GM21717 (cell line): Measurements from ENCODE around the gene HSD17B13.
"Not testable (repeated sequence)": the region's sequence is repeated elsewhere in the genome, so short reads cannot be mapped to it uniquely, and the experiment has no call there.

ENCODE experiments used
- ATAC-seq: cut with Tn5 transposase; IDR thresholded peaks from one replicate; pipeline ENCODE4 v1.9.1; 2021; ENCODE audit warnings: mild to moderate bottlenecking, moderate library complexity; ENCODE audit not compliant: unreplicated experiment

Gene HSD17B13, protein sequence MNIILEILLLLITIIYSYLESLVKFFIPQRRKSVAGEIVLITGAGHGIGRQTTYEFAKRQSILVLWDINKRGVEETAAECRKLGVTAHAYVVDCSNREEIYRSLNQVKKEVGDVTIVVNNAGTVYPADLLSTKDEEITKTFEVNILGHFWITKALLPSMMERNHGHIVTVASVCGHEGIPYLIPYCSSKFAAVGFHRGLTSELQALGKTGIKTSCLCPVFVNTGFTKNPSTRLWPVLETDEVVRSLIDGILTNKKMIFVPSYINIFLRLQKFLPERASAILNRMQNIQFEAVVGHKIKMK

DNA sequence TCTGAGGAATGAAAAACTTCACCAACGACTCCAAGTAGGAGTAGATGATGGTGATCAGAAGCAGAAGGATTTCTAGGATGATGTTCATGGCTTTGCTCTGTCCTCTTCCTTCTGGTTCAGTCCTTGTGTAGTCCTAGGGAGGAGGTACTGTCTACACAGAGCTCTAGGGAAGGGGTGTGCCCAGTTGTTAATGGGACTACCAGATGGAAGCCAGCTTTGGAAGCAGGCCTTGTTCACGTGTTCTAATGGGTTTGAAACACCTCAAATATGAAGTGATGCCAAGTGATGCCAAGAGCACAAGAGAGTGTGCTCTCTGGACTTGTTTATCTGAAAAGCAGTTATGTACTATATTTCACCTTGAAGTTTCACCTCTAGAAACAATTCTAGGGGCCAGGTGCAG, at the start of gene HSD17B13:
Gene HSD17B13 (minus strand): TSS at position 129 of the 400 bp plus-strand sequence. CDS start 41 bp downstream, at position 88.
- no peak for ATAC-seq

DNA sequence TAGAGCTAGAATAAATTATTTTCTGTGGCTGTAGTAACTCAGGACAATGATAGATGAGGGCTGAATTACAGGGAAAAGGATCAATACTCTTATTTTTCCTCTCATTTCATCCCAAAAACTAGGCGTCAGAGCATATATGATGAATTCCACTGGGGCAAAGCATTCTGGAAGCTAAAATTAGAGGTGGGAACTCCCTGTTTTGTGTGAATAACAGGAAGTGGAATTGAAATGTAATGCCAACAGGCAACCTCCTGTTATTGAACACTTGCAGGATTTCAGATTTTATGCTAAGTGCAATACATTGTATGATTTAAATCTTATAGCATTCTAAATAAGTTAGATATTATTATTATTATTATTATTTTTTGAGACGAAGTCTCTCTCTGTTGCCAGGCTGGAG, 47.4 kb upstream of the HSD17B13 start:
- ATAC-seq = no peak

DNA sequence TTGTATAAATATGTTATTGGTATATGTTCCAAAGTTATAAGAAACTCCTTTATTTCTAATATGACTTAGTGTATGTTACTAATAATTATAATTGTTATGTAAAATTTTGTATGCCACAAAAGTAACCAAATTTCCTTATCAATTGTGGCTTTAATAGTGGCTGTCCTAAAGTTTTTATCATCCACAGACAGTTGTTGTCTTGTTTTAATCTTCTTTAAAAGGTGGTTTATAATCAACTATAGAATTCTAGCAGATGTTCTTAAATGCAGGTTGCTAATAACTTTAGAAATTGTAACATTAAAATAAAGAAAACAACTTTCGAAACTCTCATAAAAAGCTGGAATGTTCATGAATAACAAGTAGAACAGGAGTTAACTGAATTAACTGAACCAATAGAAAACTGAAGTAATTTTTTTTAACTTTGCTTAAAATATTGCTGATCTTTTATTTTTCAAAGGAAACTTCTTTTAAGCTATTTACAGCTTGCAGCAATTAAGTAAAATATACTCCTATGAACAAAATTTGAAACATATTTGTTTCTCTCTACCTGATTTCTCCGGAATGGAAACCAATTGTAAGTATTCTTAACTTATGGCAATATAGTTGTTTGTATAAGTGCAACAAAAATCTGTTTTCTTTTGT, 44.0 kb upstream of the HSD17B13 start:
- no peak for ATAC-seq

DNA sequence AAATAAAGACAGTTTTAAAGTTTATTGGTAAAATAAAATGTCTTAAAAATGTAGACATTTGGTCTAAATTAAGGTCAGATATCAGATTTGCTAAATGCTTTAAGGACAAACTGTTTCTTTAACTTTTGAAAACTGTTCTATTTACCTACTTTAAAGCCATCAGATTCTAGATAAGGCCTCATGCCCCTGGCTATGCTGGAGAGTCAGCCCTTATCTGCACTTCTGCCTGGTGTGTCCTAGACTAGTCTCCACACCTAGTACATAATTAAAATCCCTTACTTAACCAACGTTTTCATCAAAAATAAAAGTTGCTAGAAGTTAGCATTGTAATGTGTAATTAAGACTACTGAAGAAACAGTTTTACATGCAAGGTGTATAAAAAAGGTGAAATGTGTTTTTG, 42.7 kb upstream of the HSD17B13 start:
- no peak for ATAC-seq

DNA sequence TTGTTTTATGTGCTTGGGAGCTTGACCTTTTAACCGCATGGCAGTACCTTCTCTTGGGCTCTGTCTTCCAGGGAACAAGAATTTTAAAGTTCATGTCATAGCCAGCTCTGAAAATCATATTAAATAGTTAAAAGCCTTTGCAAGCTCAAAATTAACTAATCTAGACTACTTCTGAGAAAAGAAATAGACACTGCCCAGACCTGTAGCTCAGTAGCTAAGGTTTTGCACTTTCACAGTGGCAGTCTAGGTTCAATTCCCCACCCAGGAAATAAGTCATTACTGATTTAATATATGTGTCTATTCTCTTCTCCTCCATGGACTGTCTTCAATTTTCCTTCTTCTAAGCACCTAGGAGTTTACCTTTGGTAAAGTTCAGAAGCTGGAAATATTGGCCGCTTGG, 40.9 kb upstream of the HSD17B13 start:
- ATAC-seq = no peak

DNA sequence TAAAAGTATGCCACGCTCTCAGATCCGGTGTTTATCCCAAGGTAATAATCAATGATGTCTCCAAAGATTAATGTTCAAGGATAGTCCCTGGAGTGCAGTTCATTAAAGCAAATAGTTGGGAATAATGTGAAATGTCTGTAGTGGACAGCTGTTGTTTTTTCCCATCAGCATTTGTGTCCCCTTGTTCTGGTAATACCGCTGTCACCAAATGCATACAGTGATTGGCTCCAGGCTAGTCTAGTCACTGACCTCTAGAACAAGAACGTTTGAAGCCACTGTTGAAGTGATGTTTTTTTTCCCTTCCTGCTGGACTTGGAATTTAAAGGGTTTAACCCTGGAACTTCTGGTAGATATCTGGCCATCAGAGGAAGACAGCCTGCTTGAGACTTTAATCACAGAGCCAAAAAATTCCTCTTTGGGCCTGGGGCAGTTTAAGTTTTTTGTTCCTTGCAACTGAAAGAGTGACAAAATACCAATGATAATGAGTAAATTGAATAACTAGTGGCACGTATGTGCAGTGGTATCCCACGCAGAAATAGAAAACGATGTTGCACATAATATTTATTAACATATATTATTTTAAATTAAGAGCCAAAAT, 37.8 kb upstream of the HSD17B13 start:
- no peak for ATAC-seq

DNA sequence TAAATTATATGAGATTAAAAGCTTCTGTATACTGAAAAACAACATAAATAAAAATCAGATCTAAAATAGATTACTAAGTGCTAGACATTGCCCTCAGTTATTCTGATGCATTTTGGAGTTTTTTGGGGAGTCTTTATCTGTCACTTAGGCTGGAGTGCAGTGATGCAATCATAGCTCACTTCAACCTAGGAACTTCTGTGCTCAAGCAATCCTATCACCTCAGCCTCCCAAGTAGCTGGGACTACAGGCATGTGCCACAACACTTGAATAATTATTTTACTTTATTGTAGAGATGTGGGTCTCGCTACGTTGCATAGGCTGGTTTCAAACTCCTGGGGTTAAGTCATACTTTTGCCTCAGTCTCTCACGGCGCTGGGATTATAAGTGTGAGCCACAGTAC, 36.6 kb upstream of the HSD17B13 start:
- no peak for ATAC-seq

DNA sequence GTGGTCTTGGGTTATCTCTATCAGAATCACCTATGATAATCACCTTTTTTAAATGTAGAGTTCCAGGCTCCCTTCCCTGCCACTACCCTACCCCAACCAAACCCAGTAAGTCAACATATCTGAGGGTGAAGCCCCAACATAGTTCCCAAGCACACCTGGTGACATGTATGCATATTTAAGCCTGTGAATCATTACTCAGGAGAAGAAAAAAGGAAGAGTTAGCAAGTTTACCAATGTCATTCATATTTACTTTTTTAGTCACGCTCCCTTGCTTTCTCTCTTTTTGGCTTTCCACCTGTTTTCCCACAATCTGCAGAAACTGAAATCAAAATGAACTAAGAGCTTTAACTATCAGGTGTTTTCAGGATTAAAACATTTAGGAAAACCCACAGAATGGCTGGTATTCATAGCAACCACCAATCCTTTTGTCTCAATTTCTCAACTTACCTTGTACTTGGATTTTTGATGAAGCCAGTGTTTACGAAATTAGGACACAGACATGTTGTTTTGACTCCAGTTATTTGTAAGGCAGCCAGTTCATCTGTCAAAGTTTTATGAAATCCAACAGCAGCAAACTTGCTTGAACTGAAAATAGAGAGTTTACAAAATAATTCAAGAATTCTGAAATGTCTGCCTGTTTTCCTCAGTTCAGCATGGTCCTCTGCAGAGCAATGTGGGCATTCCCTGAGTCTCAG, 34.3 kb upstream of the HSD17B13 start:
- ATAC-seq = no peak

DNA sequence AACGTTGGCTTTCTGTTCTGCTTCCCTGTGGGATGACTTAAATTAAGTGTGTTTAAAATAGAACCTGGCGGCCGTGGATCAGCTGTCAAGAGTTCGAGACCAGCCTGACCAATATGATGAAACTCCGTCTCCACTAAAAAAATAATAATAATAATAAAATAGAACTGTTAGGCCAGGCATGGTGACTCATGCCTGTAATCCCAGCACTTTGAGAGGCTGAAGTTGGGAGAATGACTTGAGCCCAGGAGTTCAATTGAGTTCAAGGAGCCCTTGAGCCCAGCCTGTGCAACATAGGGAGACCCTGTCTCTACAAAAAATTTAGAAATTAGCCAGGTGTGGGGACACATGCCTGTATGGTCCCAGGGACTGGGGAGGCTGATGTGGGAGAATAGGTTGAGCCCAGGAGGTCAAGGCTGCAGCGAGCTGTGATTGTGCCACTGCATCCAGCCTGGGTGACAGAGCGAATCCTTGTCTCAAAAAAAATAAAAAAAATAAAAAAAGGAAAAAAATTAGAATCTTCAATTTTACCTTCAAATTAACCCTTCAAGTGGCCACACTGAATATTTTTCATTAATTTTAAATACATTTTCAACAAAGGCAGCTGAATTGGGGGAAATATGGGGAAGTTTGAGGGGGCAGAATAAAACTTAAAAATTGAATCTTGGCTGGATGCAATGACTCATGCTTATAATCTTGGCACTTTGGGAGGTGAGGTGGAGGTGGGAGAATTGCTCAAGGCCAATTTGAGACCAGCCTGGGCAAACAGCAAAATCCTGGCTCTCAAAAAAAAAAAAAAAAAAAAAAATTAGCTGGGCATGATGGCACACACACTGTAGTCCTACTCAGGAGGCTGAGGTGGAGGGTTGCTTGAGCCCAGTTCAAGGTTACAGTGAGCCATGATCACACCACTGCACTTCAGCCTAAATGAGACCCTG, 31.8 kb upstream of the HSD17B13 start:
- ATAC-seq = no peak

DNA sequence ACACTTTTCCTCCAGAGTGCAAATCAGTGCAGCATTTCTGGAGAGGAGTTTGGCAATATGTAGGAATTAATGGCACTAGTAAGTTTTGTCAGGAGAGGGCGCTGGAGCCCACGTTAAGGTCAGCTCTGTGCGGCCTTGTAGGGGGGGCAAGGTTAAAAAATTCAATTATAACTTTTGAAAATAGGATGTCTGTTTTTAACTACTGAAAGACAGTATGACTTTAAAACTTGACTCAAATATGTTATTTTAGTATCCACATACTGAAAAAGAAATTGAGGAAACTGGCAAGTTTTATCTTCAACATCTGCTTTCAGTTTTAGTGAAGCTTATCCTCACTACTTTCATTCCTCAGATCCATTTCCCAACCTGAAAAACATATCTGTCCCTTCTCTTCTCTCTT, 30.9 kb upstream of the HSD17B13 start:
- peak; percentile 95 for ATAC-seq

DNA sequence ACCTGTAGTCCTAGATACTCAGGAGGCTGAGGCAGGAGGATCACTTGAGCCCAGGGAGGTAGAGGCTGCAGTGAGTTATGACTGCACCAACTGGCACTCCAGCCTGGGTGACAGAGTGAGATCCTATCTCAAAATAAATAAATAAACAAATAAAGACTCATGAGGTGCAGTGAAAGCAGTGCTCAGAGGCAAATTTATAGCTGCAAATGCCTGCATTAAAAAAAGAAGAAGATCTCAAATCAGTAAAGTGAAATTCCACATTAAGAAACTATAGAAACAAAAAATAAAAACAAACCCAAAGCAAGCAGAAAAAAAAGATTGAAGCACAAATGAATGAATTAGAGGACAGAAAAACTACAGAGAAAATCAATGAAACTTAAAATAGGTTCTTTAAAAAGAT, 22.5 kb upstream of the HSD17B13 start:
- ATAC-seq = no peak

DNA sequence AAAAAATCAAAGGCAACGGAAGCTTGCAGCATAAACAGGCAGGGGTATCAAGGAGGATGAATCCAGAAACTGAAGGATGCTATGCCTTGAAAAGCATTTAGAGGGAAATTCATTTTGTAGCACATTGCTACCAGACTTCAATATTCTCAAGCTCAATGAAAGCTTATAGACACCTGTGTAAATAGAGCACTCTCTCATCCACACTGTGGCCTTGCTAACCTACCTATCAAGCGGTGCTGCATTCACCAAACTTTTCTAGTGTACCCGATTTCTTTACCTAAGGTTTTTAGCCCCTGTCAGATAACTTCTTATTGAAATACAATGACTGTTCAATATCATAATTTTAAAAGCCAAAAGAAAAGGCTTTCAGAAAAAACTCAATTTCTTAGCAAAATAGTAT, 20.2 kb upstream of the HSD17B13 start:
- no peak for ATAC-seq

DNA sequence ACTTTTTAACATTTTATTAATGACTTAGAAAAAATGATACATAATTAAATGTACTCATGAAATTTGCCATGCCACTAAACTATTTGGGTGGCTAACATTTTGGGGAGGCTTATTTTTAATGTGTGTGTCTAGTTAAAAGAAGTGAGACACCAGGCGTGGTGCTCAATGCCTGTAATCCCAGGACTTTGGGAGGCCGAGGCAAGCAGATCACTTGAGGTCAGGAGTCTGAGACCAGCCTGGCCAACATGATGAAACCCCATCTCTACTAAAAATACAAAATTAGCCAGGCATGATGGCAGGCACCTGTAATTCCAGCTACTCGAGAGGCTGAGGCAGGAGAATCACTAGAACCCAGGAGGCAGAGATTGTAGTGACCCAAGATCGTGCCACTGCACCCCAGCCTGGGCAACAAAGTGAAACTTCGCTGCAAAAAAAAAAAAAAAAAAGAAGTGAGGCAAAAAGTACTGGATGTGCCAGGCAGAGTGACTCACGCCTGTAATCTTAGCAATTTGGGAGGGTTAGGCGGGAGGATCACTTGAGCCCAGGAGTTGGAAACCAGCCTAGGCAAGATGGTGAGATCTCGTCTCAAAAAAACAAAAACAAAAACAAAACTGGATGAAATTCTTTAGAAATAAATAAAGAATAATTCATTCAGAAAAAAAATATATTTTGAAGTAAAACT, 19.4 kb upstream of the HSD17B13 start:
- not testable (repeated sequence) for ATAC-seq

DNA sequence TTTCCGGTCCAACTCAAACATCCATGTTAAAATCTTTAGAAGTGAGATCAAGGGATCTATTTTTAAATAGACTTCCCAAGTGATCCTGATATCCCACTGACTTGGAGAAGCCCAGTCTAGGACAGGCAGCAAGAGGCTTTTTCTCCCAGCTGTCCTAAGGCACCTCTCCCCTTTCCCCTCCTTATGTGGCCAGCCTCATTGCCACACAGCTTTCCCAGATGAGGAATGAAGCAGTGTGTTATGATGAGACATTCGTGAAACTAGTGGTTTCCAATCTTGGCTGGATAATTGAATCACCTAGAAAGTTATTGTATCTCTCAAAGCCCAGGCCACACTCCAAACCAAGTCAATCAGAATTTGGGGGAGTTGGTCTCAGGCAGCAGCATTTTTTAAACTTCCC, 16.8 kb upstream of the HSD17B13 start:
- no peak for ATAC-seq

DNA sequence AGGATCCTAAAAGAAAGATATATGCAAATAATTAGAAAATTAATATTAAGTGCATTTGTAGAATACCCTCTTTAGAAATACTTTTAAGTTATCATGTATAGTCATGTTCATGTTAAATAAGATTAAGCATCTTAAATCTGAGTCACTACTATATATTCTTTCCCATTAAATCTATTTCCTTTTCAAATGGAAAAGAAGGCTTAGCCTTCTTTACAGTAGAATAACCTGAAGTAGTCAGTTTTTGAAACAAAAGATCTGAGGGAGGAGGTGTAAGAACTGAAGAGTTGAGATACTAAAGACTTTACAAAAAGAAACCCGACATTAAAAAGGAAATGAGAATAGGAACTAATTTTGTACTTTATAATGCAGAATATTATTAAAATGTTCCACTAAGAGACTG, 14.7 kb upstream of the HSD17B13 start:
- no peak for ATAC-seq

DNA sequence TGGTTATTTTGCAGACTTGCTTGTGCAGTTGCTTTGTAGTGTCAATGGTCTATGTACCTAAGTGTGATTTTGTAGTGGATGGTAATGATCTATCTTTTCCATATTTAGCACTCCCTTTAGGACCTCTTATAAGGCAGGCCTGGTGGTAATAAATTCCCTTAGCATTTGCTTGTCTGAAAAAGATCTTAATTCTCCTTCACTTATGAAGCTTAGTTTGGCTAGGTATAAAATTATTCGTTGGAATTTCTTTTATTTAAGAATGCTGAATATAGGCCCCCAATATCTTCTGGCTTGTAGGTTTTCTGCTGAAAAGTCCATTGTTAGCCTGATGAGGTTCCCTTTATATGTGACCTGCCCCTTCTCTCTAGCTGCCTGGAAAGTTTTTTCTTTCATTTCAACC, 10.6 kb upstream of the HSD17B13 start:
- no peak for ATAC-seq

DNA sequence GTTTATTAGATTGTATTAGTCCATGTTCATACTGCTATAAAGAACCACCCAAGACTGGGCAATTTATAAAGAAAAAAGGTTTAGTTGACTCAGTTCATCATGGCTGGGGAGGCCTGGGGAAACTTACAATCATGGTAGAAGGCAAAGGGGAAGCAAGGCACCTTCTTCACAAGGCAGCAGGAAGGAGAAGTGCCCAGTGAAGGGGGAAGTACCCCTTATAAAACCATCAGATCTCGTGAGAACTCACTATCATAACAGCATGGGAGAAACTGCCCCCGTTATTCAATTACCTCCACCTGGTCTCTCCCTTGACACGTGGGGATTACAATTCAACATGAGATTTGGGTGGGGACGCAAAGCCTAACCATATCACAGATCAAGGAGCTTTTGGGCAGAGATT, 8.1 kb upstream of the HSD17B13 start:
- no peak for ATAC-seq

DNA sequence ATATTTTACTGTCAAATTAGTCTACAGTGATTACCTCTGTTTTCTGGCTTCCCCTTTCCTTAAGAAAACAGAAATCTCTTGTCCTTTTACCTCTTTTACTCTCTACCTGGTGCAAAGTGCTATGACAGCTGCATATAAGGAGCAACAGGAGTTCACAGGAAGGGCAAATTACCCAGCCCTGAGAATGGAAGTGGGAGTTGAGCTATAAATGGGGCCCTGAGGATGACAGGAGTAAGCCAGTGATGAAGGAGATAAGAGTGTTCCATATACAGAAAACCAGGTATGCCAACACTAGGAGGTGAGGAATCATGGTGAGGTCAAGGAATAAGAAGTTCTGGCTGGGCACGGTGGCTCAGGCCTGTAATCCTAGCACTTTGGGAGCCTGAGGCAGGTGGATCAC, 4.5 kb upstream of the HSD17B13 start:
- no peak for ATAC-seq

DNA sequence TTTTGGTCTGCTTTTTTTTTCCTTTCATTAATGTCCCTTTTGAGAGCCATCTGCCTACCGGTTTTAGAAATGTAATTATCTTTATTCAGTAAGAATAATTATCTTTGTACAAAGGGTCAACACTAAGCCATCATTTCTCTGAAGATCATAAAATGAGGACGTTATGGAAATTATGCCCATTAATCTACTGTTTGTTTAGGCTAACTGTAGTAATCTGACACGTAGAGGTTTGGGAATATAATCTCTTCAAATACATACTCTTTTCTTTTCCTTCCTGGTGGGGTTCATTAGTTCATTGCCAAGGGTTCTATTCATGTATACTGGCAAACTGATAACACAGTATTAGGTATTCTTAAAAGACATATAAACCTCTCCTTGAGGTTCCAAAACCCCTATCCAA, 3.8 kb upstream of the HSD17B13 start:
- ATAC-seq = no peak

DNA sequence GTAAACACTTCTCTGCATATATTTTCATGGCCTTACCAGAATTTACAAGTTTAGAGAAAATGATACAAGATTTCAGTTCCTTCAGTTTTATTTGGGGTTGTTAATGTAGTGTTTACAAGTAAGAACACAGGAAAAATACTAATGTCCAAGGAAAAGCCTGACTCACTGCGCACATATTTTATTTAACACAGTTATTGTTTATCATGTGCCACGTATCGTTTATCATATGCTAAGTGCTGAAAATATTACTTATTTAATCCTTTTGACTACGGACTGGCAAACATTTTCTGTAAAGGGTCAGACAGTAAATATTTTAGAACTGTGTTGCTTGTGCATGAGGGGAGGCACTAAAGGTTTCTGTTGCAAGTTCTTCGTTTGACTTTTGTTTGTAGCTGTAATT, 794 bp downstream of the HSD17B13 start:
- ATAC-seq = no peak
